NCI-H2029 treated with DMSO at 0.1 percent for 48 hours (cell line): Measurements from ENCODE around the gene QPRT.
"Not testable (repeated sequence)": the region's sequence is repeated elsewhere in the genome, so short reads cannot be mapped to it uniquely, and the experiment has no call there.

ENCODE experiments used
- DNase-seq: peaks from one replicate; lab custom pipeline; 2025; lab: John Stamatoyannopoulos, UW

QPRT gene

GRCh38 chr16:29678691-29679267 is at the start of gene QPRT:
Gene QPRT (plus strand): TSS chr16:29679180. CDS start chr16:29679198, 18 bp downstream.
- DNase-seq: no peak

GRCh38 chr16:29629318-29629717 is 49.7 kb upstream of the QPRT start:
- not testable (repeated sequence) for DNase-seq

GRCh38 chr16:29631658-29632057 is 47.3 kb upstream of the QPRT start:
- not testable (repeated sequence) for DNase-seq

- DNase-seq: not testable (repeated sequence)
These were observed 43.1 kb upstream of the QPRT start for GRCh38 chr16:29635902-29636301.

GRCh38 chr16:29636368-29636767 is 42.6 kb upstream of the QPRT start:
- DNase-seq: not testable (repeated sequence)

- not testable (repeated sequence) for DNase-seq
These were observed 40.2 kb upstream of the QPRT start for GRCh38 chr16:29638751-29639150.

- no peak for DNase-seq
These were observed 37.4 kb upstream of the QPRT start for GRCh38 chr16:29641561-29641960.

GRCh38 chr16:29643596-29643995 is 35.4 kb upstream of the QPRT start:
- no peak for DNase-seq

- DNase-seq: no peak
These were observed 34.6 kb upstream of the QPRT start for GRCh38 chr16:29644338-29644857.

- DNase-seq: no peak
These were observed 33.8 kb upstream of the QPRT start for GRCh38 chr16:29644973-29645693.

- no peak for DNase-seq
These were observed 33.2 kb upstream of the QPRT start for GRCh38 chr16:29645694-29646187.

- DNase-seq: no peak
These were observed 32.0 kb upstream of the QPRT start for GRCh38 chr16:29646947-29647346.

GRCh38 chr16:29649588-29650494 is 29.1 kb upstream of the QPRT start:
- DNase-seq: no peak

- DNase-seq: no peak
These were observed 28.2 kb upstream of the QPRT start for GRCh38 chr16:29650771-29651170.

- DNase-seq: no peak
These were observed 27.1 kb upstream of the QPRT start for GRCh38 chr16:29651774-29652349.

- DNase-seq: no peak
These were observed 25.5 kb upstream of the QPRT start for GRCh38 chr16:29653471-29653870.

- DNase-seq: not testable (repeated sequence)
These were observed 25.1 kb upstream of the QPRT start for GRCh38 chr16:29653890-29654289.

- DNase-seq: no peak
These were observed 22.1 kb upstream of the QPRT start for GRCh38 chr16:29656688-29657523.

- no peak for DNase-seq
These were observed 20.3 kb upstream of the QPRT start for GRCh38 chr16:29658705-29659104.

- no peak for DNase-seq
These were observed 16.8 kb upstream of the QPRT start for GRCh38 chr16:29662000-29662728.

- DNase-seq: no peak
These were observed 16.3 kb upstream of the QPRT start for GRCh38 chr16:29662729-29663015.
